Dedifferentiated amniotic fluid mesenchymal stem cell (primary cell): ENCODE data around the gene PKNOX2.
"Not testable (repeated sequence)": the region's sequence is repeated elsewhere in the genome, so short reads cannot be mapped to it uniquely, and the experiment has no call there.

Experiments
- DNase-seq: peaks from one replicate; pipeline ENCODE4 v3.0.0-alpha.2; 2016; ENCODE audit errors: extremely low spot score

The PKNOX2 gene

GRCh38 chr11:125207866-125208425 lies 43.4 kb downstream of the PKNOX2 start:
- DNase-seq, result no peak

- DNase-seq, result no peak
Measured at GRCh38 chr11:125210066-125210465, 45.5 kb downstream of the PKNOX2 start.

- no peak for DNase-seq
Measured at GRCh38 chr11:125211191-125211947, 46.8 kb downstream of the PKNOX2 start.

GRCh38 chr11:125211948-125212340 lies 47.4 kb downstream of the PKNOX2 start:
- DNase-seq, result no peak

- DNase-seq, result no peak
Measured at GRCh38 chr11:125214601-125215565, 50.3 kb downstream of the PKNOX2 start.

- DNase-seq, result no peak
Measured at GRCh38 chr11:125215976-125216375, 51.4 kb downstream of the PKNOX2 start.

GRCh38 chr11:125218336-125218735 lies 53.8 kb downstream of the PKNOX2 start:
- DNase-seq, result no peak

- no peak for DNase-seq
Measured at GRCh38 chr11:125221461-125221860, 56.9 kb downstream of the PKNOX2 start.

- DNase-seq, result no peak
Measured at GRCh38 chr11:125222494-125222893, 57.9 kb downstream of the PKNOX2 start.

- DNase-seq, result not testable (repeated sequence)
Measured at GRCh38 chr11:125223161-125223560, 58.6 kb downstream of the PKNOX2 start.

GRCh38 chr11:125223901-125224361 lies 59.4 kb downstream of the PKNOX2 start:
- no peak for DNase-seq

- DNase-seq, result peak; percentile 21
Measured at GRCh38 chr11:125224391-125225021, 60.0 kb downstream of the PKNOX2 start.

- no peak for DNase-seq
Measured at GRCh38 chr11:125225401-125225800, 60.9 kb downstream of the PKNOX2 start.

GRCh38 chr11:125226031-125226430 lies 61.5 kb downstream of the PKNOX2 start:
- DNase-seq, result no peak

GRCh38 chr11:125226706-125227105 lies 62.2 kb downstream of the PKNOX2 start:
- DNase-seq, result no peak

- DNase-seq, result no peak
Measured at GRCh38 chr11:125227151-125227550, 62.6 kb downstream of the PKNOX2 start.

GRCh38 chr11:125228445-125228844 lies 63.9 kb downstream of the PKNOX2 start:
- DNase-seq, result no peak

- no peak for DNase-seq
Measured at GRCh38 chr11:125228993-125229392, 64.4 kb downstream of the PKNOX2 start.

GRCh38 chr11:125229916-125230315 lies 65.4 kb downstream of the PKNOX2 start:
- DNase-seq, result no peak

GRCh38 chr11:125233116-125233515 lies 68.6 kb downstream of the PKNOX2 start:
- DNase-seq, result no peak

GRCh38 chr11:125233736-125234275 lies 69.3 kb downstream of the PKNOX2 start:
- DNase-seq, result no peak

GRCh38 chr11:125235071-125235471 lies 70.5 kb downstream of the PKNOX2 start:
- DNase-seq, result no peak
